GM23338 (cell line): ENCODE measurements around the gene CDH18. TPM values are rescaled to one million over a fixed set of nuclear protein-coding genes. Genes with fewer than 3 reads are reported as not detected.

Source experiments
- ATAC-seq: fragments of 200-7000 bp; cut with Tn5 transposase; 3 replicates; pipeline ENCODE4 v1.9.1; 2020
- DNase-seq: peaks from one replicate; pipeline ENCODE4 v3.0.0-alpha.2; 2015; ENCODE audit warnings: low spot score
- H2AFZ ChIP-seq: fragments of 200-600 bp; sonication (generic); 2 replicates; pipeline ENCODE4 v1.8.0; 2016; ENCODE audit warnings: antibody characterized with exemption, mild to moderate bottlenecking, moderate library complexity
- H3F3A ChIP-seq: fragments of 200-600 bp; sonication (generic); replicated peaks from 2 replicates; pipeline ENCODE4 v1.8.0; 2017; ENCODE audit warnings: antibody characterized with exemption, mixed run types, low read depth
- H3K27ac ChIP-seq: fragments of 200-600 bp; sonication (generic); 2 replicates; pipeline ENCODE4 v1.6.1; 2016; ENCODE audit warnings: low read depth
- H3K27me3 ChIP-seq: fragments of 200-600 bp; sonication (generic); 2 replicates; pipeline ENCODE4 v1.8.0; 2016; ENCODE audit warnings: mild to moderate bottlenecking, mixed run types, moderate library complexity; ENCODE audit not compliant: insufficient read depth
- H3K36me3 ChIP-seq: fragments of 200-600 bp; sonication (generic); 2 replicates; pipeline ENCODE4 v1.8.0; 2016; ENCODE audit warnings: mild to moderate bottlenecking; ENCODE audit not compliant: insufficient read depth
- H3K4me1 ChIP-seq: fragments of 200-600 bp; sonication (generic); 2 replicates; pipeline ENCODE4 v1.8.0; 2016; ENCODE audit warnings: mild to moderate bottlenecking, moderate library complexity; ENCODE audit not compliant: insufficient read depth
- H3K4me2 ChIP-seq: fragments of 200-600 bp; sonication (generic); 2 replicates; pipeline ENCODE4 v1.7.1; 2017; ENCODE audit warnings: mixed run types
- H3K4me3 ChIP-seq: fragments of 200-600 bp; sonication (generic); 2 replicates; pipeline ENCODE4 v1.6.1; 2016; ENCODE audit warnings: mixed run types
- H3K79me2 ChIP-seq: fragments of 200-600 bp; sonication (generic); replicated peaks from 2 replicates; pipeline ENCODE4 v1.8.0; 2017; ENCODE audit warnings: mild to moderate bottlenecking; ENCODE audit not compliant: insufficient read depth
- H3K9me2 ChIP-seq: fragments of 200-600 bp; sonication (generic); 2 replicates; pipeline ENCODE4 v1.8.0; 2017; ENCODE audit not compliant: insufficient read depth
- H4K20me1 ChIP-seq: fragments of 200-600 bp; sonication (generic); replicated peaks from 2 replicates; pipeline ENCODE4 v1.8.0; 2017; ENCODE audit warnings: mild to moderate bottlenecking; ENCODE audit not compliant: insufficient read depth
- H3K27ac Mint-ChIP-seq: 2 replicates; pipeline ENCODE4 v1.8.0; 2020; ENCODE audit warnings: inconsistent platforms, mild to moderate bottlenecking, moderate library complexity, mixed read lengths
- H3K27me3 Mint-ChIP-seq: 3 replicates; pipeline ENCODE4 v1.8.0; 2022; ENCODE audit warnings: low read depth, mild to moderate bottlenecking, moderate library complexity, mixed read lengths, inconsistent platforms; ENCODE audit not compliant: insufficient read depth, poor library complexity
- H3K36me3 Mint-ChIP-seq: 3 replicates; pipeline ENCODE4 v1.8.0; 2021; ENCODE audit warnings: low read depth, mild to moderate bottlenecking, inconsistent platforms, moderate library complexity, mixed read lengths
- H3K4me1 Mint-ChIP-seq: 3 replicates; pipeline ENCODE4 v1.8.0; 2020; ENCODE audit warnings: mild to moderate bottlenecking, inconsistent platforms, mixed read lengths
- H3K4me3 Mint-ChIP-seq: 3 replicates; pipeline ENCODE4 v1.8.0; 2021; ENCODE audit warnings: moderate library complexity, mild to moderate bottlenecking, inconsistent platforms, mixed read lengths
- H3K9me3 Mint-ChIP-seq: 3 replicates; pipeline ENCODE4 v1.8.0; 2020; ENCODE audit warnings: moderate library complexity, mild to moderate bottlenecking, inconsistent platforms, mixed read lengths
- CREB1 ChIP-seq: fragments of 250-450 bp; sonication (Bioruptor Pico); IDR thresholded peaks from 2 replicates; pipeline ENCODE4 v1.5.0; 2020; ENCODE audit warnings: low read depth, mild to moderate bottlenecking, moderate library complexity
- EZH2 ChIP-seq: fragments of 200-600 bp; sonication (generic); IDR thresholded peaks from one replicate; pipeline ENCODE4 v1.8.0; 2017; ENCODE audit warnings: antibody characterized with exemption, mild to moderate bottlenecking, low read depth; ENCODE audit not compliant: unreplicated experiment
- JUNB ChIP-seq: IDR thresholded peaks from one replicate; pipeline ENCODE4 v1.6.1; 2016; ENCODE audit warnings: antibody characterized with exemption; ENCODE audit not compliant: unreplicated experiment
- NANOG ChIP-seq: IDR thresholded peaks from 2 replicates; pipeline ENCODE4 v1.6.1; 2016; ENCODE audit warnings: antibody characterized with exemption, borderline replicate concordance
- POLR2AphosphoS5 ChIP-seq: IDR thresholded peaks from 2 replicates; pipeline ENCODE4 v1.6.1; 2016; ENCODE audit warnings: antibody characterized with exemption, low read depth
- STAT1 ChIP-seq: IDR thresholded peaks from one replicate; pipeline ENCODE4 v1.6.1; 2016; ENCODE audit warnings: antibody characterized with exemption; ENCODE audit not compliant: unreplicated experiment
- ZNF331 ChIP-seq: fragments of 250-450 bp; sonication (Bioruptor Pico); IDR thresholded peaks from 2 replicates; pipeline ENCODE4 v1.5.0; 2020; ENCODE audit warnings: low read depth, mild to moderate bottlenecking, moderate library complexity
- ZNF462 ChIP-seq: fragments of 250-450 bp; sonication (Bioruptor Pico); IDR thresholded peaks from 2 replicates; pipeline ENCODE4 v1.5.0; 2020; ENCODE audit warnings: mild to moderate bottlenecking, moderate library complexity
- polyA plus RNA-seq: library from polyadenylated mRNA; unstranded; fragments of >200 nt; fragmentation: Nextera tagmentation; extraction: Ambion mirVana; gene quantifications from 2 replicates; pipeline ENCODE4 v1.2.1, GENCODE V29; 2016
- total RNA-seq: library from RNA; depleted of rRNA; stranded (reverse); fragments of >200 nt; shearing (Covaris generic); gene quantifications from 2 replicates; pipeline ENCODE4 v1.2.3, GENCODE V29; 2014
- TF ChIP-seq, protein P1 (sequence below): IDR thresholded peaks from one replicate; pipeline ENCODE4 v1.6.1; 2018; ENCODE audit warnings: antibody characterized with exemption; ENCODE audit not compliant: unreplicated experiment
- TF ChIP-seq, protein P2 (sequence below): IDR thresholded peaks from 2 replicates; pipeline ENCODE4 v1.6.1; 2016; ENCODE audit warnings: antibody characterized with exemption
- TF ChIP-seq, protein P3 (sequence below), 2 experiments: fragments of 200-600 bp in 1 of 2; sonication (generic) in 1 of 2; conservative IDR thresholded peaks; 2 replicates each; pipeline versions ENCODE4 v1.5.1 to v1.6.1; 2016 to 2017; ENCODE audit warnings: antibody characterized with exemption in 2 of 2, low read depth in 2 of 2, mild to moderate bottlenecking in 2 of 2, moderate library complexity in 1 of 2

Gene CDH18
- total and polyA plus RNA-seq, 2 experiments from 2014 or later, result 1.3 TPM; not detected in 1

DNA sequence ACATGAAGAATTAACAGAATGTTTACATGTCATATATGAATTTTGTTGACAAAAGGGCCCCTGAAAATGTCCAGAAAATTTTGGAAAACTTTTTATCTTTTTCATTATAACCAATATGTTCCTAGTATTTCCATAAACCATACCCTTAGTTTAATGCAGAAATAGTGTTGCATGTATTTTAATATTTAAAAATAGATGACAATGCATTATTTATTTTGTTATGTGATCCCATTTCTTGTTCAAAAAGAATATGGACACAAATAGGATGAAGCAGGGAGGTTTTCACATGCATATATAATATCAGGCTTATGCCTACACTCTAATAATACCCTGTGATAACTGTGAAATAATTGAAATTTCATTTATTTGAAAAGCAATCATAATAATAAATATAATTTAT is 500.5 kb downstream of the CDH18 start (continued):
- TF ChIP-seq ZNF462 (CRISPR knock-in tag) (no peak), STAT1 (no peak), NANOG (no peak), JUNB (no peak)
- TF ChIP-seq, protein P1, sequence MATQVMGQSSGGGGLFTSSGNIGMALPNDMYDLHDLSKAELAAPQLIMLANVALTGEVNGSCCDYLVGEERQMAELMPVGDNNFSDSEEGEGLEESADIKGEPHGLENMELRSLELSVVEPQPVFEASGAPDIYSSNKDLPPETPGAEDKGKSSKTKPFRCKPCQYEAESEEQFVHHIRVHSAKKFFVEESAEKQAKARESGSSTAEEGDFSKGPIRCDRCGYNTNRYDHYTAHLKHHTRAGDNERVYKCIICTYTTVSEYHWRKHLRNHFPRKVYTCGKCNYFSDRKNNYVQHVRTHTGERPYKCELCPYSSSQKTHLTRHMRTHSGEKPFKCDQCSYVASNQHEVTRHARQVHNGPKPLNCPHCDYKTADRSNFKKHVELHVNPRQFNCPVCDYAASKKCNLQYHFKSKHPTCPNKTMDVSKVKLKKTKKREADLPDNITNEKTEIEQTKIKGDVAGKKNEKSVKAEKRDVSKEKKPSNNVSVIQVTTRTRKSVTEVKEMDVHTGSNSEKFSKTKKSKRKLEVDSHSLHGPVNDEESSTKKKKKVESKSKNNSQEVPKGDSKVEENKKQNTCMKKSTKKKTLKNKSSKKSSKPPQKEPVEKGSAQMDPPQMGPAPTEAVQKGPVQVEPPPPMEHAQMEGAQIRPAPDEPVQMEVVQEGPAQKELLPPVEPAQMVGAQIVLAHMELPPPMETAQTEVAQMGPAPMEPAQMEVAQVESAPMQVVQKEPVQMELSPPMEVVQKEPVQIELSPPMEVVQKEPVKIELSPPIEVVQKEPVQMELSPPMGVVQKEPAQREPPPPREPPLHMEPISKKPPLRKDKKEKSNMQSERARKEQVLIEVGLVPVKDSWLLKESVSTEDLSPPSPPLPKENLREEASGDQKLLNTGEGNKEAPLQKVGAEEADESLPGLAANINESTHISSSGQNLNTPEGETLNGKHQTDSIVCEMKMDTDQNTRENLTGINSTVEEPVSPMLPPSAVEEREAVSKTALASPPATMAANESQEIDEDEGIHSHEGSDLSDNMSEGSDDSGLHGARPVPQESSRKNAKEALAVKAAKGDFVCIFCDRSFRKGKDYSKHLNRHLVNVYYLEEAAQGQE, result no peak

GRCh38 chr5:19479562-19479961 is 508.4 kb downstream of the CDH18 start:
- Mint-ChIP-seq H3K27me3 (no peaks in the 10 kb centered on the region), H3K4me3 (no peak overlapping the region), H3K4me1 (no peaks in the 10 kb centered on the region), H3K36me3 (no peaks in the 10 kb centered on the region), H3K27ac (no peak overlapping the region), H3K9me3 (no peaks in the 10 kb centered on the region)
- Histone ChIP-seq H3K9me2 (peaks cover 4% of the 10 kb centered on the region; the same call in 1 of the 2 replicates), H3F3A (no peaks in the 10 kb centered on the region), H3K4me1 (no peaks in the 10 kb centered on the region), H2AFZ (no peak overlapping the region), H3K79me2 (no peaks in the 10 kb centered on the region), H3K27me3 (no peaks in the 10 kb centered on the region), H4K20me1 (no peaks in the 10 kb centered on the region), H3K4me2 (no peak overlapping the region), H3K27ac (no peak overlapping the region), H3K4me3 (no peak overlapping the region), H3K36me3 (no peaks in the 10 kb centered on the region)
- DNase-seq (no peak), ATAC-seq (no peak)
- TF ChIP-seq NANOG (no peak), CREB1 (CRISPR knock-in tag) (no peak), JUNB (no peak), ZNF331 (CRISPR knock-in tag) (no peak), POLR2AphosphoS5 (no peak), EZH2 (no peak)
- TF ChIP-seq, protein P2, sequence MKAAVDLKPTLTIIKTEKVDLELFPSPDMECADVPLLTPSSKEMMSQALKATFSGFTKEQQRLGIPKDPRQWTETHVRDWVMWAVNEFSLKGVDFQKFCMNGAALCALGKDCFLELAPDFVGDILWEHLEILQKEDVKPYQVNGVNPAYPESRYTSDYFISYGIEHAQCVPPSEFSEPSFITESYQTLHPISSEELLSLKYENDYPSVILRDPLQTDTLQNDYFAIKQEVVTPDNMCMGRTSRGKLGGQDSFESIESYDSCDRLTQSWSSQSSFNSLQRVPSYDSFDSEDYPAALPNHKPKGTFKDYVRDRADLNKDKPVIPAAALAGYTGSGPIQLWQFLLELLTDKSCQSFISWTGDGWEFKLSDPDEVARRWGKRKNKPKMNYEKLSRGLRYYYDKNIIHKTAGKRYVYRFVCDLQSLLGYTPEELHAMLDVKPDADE, result no peak
- TF ChIP-seq, protein P3, sequence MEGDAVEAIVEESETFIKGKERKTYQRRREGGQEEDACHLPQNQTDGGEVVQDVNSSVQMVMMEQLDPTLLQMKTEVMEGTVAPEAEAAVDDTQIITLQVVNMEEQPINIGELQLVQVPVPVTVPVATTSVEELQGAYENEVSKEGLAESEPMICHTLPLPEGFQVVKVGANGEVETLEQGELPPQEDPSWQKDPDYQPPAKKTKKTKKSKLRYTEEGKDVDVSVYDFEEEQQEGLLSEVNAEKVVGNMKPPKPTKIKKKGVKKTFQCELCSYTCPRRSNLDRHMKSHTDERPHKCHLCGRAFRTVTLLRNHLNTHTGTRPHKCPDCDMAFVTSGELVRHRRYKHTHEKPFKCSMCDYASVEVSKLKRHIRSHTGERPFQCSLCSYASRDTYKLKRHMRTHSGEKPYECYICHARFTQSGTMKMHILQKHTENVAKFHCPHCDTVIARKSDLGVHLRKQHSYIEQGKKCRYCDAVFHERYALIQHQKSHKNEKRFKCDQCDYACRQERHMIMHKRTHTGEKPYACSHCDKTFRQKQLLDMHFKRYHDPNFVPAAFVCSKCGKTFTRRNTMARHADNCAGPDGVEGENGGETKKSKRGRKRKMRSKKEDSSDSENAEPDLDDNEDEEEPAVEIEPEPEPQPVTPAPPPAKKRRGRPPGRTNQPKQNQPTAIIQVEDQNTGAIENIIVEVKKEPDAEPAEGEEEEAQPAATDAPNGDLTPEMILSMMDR (conservative IDR thresholded peaks at IDR 0.05; ENCODE audit: low read depth in 2 of 2), result no peak
